GM12864 (cell line): ENCODE results near the gene RNH1.

Source experiments
- DNase-seq: peaks from one replicate; pipeline ENCODE4 v3.0.0-alpha.2; 2011; ENCODE audit warnings: low read depth
- H3K4me3 ChIP-seq: 2 replicates; pipeline ENCODE4 v1.5.1; 2011; ENCODE audit warnings: mild to moderate bottlenecking, low read depth, low read length, control low read depth
- TF ChIP-seq, protein P1 (sequence below): IDR thresholded peaks from 2 replicates; pipeline ENCODE4 v1.5.1; 2011; ENCODE audit warnings: low read depth, mild to moderate bottlenecking, moderate library complexity, low read length, control low read depth, inconsistent platforms; ENCODE audit errors: missing control alignments

RNH1 gene

DNA sequence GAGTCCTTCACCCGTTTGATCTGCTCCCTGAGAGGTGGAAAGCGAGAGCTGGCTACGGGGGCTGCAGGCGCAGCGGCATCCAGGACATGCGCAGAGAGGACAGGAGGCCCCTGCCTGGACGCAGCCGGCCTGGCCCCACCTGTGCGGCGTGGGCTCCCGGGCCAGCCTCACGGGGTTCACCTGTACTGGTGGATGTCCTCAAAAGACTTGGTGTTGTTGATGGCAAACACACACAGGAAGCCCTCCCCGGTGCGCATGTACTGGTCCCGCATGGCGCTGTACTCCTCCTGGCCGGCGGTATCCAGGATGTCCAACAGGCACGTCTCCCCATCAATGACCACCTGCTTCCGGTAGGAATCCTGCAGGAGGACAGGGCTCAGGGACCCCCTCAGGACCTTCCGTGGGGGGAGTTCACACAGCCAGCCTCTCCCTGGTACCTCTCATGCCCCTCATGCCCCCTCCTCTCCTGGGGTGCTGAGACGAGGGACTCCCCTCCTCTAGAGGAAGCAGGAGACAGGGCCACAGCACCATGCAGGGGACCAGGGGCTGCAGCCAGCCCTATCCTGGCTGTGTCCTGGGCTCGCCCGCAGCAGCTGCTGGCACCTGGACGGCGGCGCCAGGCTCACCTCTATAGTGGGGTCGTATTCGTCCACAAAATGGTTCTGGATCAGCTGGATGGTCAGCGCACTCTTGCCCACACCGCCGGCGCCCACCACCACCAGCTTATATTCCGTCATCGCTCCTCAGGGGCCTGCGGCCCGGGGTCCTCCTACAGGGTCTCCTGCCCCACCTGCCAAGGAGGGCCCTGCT lies 26.7 kb upstream of the RNH1 start:
- H3K4me3 ChIP-seq: peak overlapping the region; percentile 94
- no peak for DNase-seq
- TF ChIP-seq, protein P1, sequence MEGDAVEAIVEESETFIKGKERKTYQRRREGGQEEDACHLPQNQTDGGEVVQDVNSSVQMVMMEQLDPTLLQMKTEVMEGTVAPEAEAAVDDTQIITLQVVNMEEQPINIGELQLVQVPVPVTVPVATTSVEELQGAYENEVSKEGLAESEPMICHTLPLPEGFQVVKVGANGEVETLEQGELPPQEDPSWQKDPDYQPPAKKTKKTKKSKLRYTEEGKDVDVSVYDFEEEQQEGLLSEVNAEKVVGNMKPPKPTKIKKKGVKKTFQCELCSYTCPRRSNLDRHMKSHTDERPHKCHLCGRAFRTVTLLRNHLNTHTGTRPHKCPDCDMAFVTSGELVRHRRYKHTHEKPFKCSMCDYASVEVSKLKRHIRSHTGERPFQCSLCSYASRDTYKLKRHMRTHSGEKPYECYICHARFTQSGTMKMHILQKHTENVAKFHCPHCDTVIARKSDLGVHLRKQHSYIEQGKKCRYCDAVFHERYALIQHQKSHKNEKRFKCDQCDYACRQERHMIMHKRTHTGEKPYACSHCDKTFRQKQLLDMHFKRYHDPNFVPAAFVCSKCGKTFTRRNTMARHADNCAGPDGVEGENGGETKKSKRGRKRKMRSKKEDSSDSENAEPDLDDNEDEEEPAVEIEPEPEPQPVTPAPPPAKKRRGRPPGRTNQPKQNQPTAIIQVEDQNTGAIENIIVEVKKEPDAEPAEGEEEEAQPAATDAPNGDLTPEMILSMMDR: no peak

DNA sequence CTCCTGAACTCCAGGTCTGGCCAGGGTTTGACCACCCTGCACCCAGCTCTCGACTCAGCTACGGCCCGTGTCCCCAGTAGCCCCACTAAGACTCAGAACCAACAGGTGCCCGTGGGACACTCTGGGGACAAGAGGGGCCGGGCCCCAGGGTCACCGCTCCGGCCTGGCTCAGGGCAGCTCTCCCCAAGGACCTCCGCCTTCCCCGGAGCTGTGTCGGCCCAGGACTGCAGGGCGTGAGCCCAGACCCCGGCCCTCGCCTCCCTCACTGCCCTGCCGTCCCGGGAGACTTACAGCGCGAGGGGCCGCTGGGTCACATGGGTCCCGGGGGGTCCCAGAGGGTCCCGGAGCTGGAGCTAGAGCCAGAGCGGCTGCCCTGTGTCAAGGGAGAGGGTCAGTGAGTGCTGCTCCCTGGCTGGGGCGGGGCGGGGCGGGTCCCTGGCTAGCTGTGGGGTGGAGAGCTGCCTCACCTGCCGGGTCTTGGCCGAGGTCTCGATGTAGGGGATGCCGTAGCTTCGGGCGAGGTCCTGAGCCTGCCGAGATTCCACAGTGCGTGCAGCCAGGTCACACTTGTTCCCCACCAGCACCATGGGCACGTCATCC lies 26.0 kb upstream of the RNH1 start:
- H3K4me3 ChIP-seq: no peak overlapping the region
- TF ChIP-seq, protein P1: no peak
- no peak for DNase-seq

DNA sequence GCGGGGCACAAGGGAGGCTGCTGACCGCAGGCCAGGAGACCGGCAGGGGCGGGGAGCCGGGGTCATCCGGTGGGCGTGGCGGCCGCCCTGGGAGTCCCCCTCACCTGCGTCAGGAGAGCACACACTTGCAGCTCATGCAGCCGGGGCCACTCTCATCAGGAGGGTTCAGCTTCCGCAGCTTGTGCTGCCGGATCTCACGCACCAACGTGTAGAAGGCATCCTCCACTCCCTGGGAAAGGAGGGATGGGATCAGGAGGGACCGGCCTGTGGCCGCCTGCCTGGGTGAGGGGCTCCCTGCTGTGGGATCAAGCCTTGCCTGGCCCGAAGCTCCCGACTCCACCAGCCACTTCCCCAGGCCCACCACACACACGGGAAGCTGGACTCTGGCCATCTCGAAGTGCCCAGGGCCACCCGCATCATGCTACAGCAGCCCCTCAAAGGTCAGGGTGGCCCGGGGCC lies 25.5 kb upstream of the RNH1 start:
- TF ChIP-seq, protein P1: no peak
- no peak for DNase-seq
- H3K4me3 ChIP-seq: no peak overlapping the region

DNA sequence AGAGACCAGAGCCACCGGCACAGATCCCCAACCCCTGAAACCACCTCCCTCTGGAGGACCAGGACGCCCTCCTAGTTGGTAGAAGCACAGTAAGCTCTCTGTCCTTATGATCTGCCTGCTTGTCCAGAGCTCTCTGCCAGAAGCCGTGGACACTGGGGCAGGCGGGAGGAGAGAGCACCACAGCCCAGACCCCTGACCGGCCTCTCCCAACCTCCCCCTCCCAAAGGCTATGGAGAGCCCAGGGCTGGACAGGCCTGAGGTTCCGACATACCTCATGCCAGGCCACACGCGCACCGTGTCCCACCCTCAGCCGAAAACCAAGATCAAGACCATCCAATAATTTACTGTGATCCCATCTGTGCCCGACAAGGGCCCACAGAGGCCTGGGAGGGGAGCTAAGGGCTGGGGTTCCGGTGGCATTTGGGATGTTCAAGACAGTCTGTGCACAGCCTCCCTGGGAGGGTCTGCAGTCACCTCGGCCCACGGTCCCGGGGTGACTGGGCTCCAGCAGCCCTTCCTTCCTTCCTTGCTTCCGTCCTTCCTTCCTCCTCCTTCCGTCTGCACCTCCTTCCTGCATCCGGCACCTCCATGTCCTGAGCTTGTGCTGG lies 25.0 kb upstream of the RNH1 start:
- no peak for DNase-seq
- H3K4me3 ChIP-seq: no peak overlapping the region
- TF ChIP-seq, protein P1: no peak

DNA sequence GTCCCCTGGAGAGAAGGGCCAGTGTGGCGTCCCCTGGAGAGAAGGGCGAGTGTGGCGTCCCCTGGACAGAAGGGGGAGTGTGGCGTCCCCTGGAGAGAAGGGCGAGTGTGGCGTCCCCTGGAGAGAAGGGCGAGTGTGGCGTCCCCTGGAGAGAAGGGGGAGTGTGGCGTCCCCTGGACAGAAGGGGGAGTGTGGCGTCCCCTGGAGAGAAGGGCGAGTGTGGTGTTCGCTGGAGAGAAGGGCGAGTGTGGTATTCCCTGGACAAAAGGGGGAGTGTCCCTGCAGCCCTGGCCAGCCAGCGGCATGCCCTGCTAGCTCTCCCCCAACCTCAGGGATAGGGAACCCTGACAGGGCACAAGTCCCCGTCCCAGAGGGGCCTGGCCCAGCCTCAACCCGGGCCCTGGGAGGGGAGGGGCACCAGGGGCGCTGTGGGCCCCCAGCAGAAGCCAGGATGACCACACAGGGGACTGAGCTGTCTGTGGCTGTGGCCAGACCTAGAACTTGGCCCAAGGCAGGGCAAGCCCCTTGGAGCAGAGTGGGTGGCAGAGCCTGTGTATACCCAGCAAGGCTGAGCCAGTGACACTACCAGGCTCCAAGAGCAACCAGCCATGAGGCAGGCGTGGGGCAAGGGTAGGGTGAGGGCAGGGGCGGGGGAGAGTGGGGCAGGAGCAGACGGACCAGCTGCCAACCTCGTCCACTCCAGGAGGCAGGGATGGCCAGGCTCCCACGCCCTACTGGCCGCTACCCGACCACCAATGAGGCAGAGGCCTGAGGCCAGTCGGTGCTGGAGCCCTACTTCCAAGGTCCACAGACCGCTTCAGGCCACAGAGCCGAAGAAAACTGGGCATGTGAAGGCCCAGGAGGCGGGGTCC lies 24.2 kb upstream of the RNH1 start:
- no peak overlapping the region for H3K4me3 ChIP-seq
- TF ChIP-seq, protein P1: no peak
- no peak for DNase-seq

DNA sequence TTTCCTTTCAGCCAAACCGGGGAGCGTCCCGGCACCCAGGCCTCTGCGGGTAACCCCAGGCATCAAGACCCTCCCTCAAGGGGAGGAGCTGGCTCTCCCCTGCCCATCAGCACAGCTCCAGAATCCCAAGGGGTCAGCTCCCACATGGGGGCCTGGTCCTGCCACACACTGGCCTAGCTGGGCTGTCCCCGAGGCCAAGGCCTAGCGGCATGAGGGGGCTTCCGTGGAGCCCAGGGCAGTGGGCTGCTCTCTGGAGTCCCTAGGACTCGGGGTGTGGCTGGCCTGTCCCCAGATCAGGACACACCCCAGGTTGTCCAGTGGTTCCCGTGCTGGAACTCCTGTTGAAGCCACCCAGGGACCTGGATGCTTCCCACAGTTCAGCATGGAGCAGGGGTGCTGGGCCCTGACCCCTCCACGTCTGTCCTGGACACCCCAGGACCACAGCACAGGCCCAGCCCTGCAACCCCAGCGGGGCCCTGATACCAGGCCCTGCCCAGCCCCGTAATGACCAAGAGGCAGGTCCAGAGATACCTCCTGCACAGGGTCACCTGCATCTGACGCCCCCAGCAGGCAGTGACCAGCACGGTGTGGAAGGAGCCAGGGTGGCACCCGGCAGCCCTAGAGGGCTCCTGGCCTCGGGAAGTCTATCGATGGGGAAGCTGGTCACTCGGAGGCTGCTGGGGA lies 22.8 kb upstream of the RNH1 start:
- DNase-seq: no peak
- TF ChIP-seq, protein P1: no peak
- H3K4me3 ChIP-seq: no peak overlapping the region
